ENCODE data around the gene TSPO2. TPM values are rescaled to one million over a fixed set of nuclear protein-coding genes. Genes with fewer than 3 reads are reported as not detected.

The TSPO2 gene
- total and polyA plus RNA-seq, 2 donors (not counting 1 experiment from before 2014, with no cell fraction given): not detected

GRCh38 chr6:41062056-41062455, 19.8 kb downstream of the TSPO2 start:
- Histone ChIP-seq H3K4me3 (replicated peaks in 1 of 4; ENCODE audit: control extremely low read depth in 1 of 4, insufficient read depth in 1 of 4, low read depth in 3 of 4, low read length in 4 of 4) (no peak overlapping the region), H3K27me3 (ENCODE audit: control insufficient read depth, insufficient read depth, low read length) (no peaks in the 10 kb centered on the region), H3K4me2 (ENCODE audit: extremely low read depth, insufficient read depth, low read length) (no peak overlapping the region), H3K36me3 (ENCODE audit: control insufficient read depth, insufficient read depth, low read length) (no peaks in the 10 kb centered on the region), H2AFZ (ENCODE audit: low read length) (no peak overlapping the region), H3K27ac (ENCODE audit: insufficient read depth, low read length) (no peak overlapping the region), H3K9me3 (ENCODE audit: control insufficient read depth, insufficient read depth, low read depth, low read length) (no peaks in the 10 kb centered on the region), H3K79me2 (ENCODE audit: control insufficient read depth, insufficient read depth, low read length) (no peaks in the 10 kb centered on the region), H3K4me1 (ENCODE audit: control insufficient read depth, extremely low read depth, insufficient read depth, low read length) (no peaks in the 10 kb centered on the region), H4K20me1 (ENCODE audit: control insufficient read depth, extremely low read depth, insufficient read depth, low read length) (no peaks in the 10 kb centered on the region), H3K9ac (ENCODE audit: insufficient read depth, low read length) (no peak overlapping the region)
- no peak for DNase-seq (ENCODE audit: low read depth in 2 of 2)
- no peak for TF ChIP-seq CTCF (conservative IDR thresholded peaks at IDR 0.05 in 1 of 2, IDR thresholded peaks at IDR 0.05 in 1 of 2; ENCODE audit: low read depth in 1 of 2, low read length in 2 of 2)
- TF ChIP-seq EZH2 (IDR thresholded peaks at IDR 0.05; ENCODE audit: low read length, missing control alignments): no peak

GRCh38 chr6:41063884-41064285, 21.6 kb downstream of the TSPO2 start:
- Histone ChIP-seq H3K9ac (ENCODE audit: insufficient read depth, low read length) (no peak overlapping the region), H3K27ac (ENCODE audit: insufficient read depth, low read length) (no peak overlapping the region), H3K4me2 (ENCODE audit: extremely low read depth, insufficient read depth, low read length) (no peak overlapping the region), H3K79me2 (ENCODE audit: control insufficient read depth, insufficient read depth, low read length) (no peaks in the 10 kb centered on the region), H3K36me3 (ENCODE audit: control insufficient read depth, insufficient read depth, low read length) (no peaks in the 10 kb centered on the region), H3K4me1 (ENCODE audit: control insufficient read depth, extremely low read depth, insufficient read depth, low read length) (no peaks in the 10 kb centered on the region), H4K20me1 (ENCODE audit: control insufficient read depth, extremely low read depth, insufficient read depth, low read length) (no peaks in the 10 kb centered on the region), H3K27me3 (ENCODE audit: control insufficient read depth, insufficient read depth, low read length) (no peaks in the 10 kb centered on the region), H3K4me3 (replicated peaks in 1 of 4; ENCODE audit: control extremely low read depth in 1 of 4, insufficient read depth in 1 of 4, low read depth in 3 of 4, low read length in 4 of 4) (no peak overlapping the region), H2AFZ (ENCODE audit: low read length) (no peak overlapping the region), H3K9me3 (ENCODE audit: control insufficient read depth, insufficient read depth, low read depth, low read length) (no peaks in the 10 kb centered on the region)
- TF ChIP-seq EZH2 (IDR thresholded peaks at IDR 0.05; ENCODE audit: low read length, missing control alignments): no peak
- no peak for TF ChIP-seq CTCF (conservative IDR thresholded peaks at IDR 0.05 in 1 of 2, IDR thresholded peaks at IDR 0.05 in 1 of 2; ENCODE audit: low read depth in 1 of 2, low read length in 2 of 2)
- DNase-seq (ENCODE audit: low read depth in 2 of 2): no peak

GRCh38 chr6:41064841-41065240, 22.6 kb downstream of the TSPO2 start:
- Histone ChIP-seq H3K36me3 (ENCODE audit: control insufficient read depth, insufficient read depth, low read length) (no peaks in the 10 kb centered on the region), H3K27me3 (ENCODE audit: control insufficient read depth, insufficient read depth, low read length) (no peaks in the 10 kb centered on the region), H4K20me1 (ENCODE audit: control insufficient read depth, extremely low read depth, insufficient read depth, low read length) (no peaks in the 10 kb centered on the region), H3K79me2 (ENCODE audit: control insufficient read depth, insufficient read depth, low read length) (no peaks in the 10 kb centered on the region), H3K4me3 (replicated peaks in 1 of 4; ENCODE audit: control extremely low read depth in 1 of 4, insufficient read depth in 1 of 4, low read depth in 3 of 4, low read length in 4 of 4) (no peak overlapping the region), H3K27ac (ENCODE audit: insufficient read depth, low read length) (no peak overlapping the region), H3K4me1 (ENCODE audit: control insufficient read depth, extremely low read depth, insufficient read depth, low read length) (no peaks in the 10 kb centered on the region), H3K4me2 (ENCODE audit: extremely low read depth, insufficient read depth, low read length) (no peak overlapping the region), H3K9me3 (ENCODE audit: control insufficient read depth, insufficient read depth, low read depth, low read length) (no peaks in the 10 kb centered on the region), H2AFZ (ENCODE audit: low read length) (no peak overlapping the region), H3K9ac (ENCODE audit: insufficient read depth, low read length) (no peak overlapping the region)
- no peak for TF ChIP-seq CTCF (conservative IDR thresholded peaks at IDR 0.05 in 1 of 2, IDR thresholded peaks at IDR 0.05 in 1 of 2; ENCODE audit: low read depth in 1 of 2, low read length in 2 of 2)
- TF ChIP-seq EZH2 (IDR thresholded peaks at IDR 0.05; ENCODE audit: low read length, missing control alignments): no peak
- DNase-seq (ENCODE audit: low read depth in 2 of 2): no peak
